DMS79 treated with DMSO at 0.1 percent for 48 hours (cell line): Measurements from ENCODE around the gene RSPH6A.

Source experiments
- DNase-seq: peaks from one replicate; lab custom pipeline; 2025; lab: John Stamatoyannopoulos, UW

RSPH6A gene

DNA sequence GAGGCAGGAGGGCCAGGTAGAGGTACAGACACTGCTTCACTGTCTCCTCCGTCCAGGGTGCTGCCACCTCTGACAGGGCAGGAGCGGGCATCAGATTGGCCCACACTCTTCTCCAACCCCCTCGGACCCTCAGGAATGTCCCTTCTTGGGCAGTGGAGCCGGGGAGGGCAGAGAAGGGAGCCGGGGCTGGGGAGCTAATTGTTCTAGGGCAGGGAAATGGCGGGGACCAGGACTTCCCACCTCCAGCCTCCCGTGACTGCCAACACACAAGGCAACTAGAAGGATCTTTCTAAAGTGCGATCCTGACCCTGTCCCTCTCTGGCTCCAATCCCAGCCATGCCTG lies 10.1 kb upstream of the RSPH6A start:
- no peak for DNase-seq

- DNase-seq: no peak
These were observed 9.6 kb upstream of the RSPH6A start for GRCh38 chr19:45824531-45825262.

DNA sequence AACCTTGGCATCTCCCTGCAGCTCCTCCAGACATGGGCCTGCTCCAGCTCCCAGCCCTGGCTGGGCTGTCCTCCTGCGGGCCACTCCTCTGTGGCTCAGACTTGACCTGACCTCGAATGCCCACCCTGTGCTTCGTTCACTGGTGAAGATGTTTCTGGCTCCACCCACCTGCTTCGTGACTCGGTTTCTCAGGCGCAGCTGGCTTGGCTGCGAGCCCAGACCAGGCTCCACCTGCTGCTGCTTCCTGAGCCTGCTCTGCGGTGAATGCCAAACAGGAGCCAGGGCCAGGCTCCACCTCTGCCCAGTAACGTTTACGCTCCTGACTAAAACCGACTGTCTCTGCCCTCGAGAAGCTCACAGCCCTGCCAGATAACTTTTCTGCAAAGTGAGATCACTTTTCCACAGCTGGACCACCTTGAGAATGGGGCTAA lies 8.9 kb upstream of the RSPH6A start:
- DNase-seq: peak; percentile 72

DNA sequence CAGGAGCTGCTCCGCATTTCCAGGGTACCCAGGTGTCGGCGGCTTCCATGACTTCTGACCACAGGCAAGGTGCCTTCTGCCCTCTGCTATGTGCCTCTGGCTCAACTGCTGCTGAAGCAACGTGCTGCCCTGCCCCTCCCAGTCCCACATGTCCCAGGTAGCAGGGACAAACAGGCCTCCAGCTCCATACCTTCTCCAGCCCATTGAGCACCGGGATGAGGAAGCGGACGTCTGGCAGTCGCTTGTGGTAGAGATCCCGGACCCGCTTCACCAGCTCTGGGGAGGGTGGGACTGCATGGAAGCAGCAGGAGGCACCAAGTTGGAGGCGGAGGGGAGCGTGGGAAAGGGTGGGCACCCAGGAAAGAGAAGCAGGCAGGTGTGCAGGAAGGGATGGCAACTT lies 8.1 kb upstream of the RSPH6A start:
- DNase-seq: no peak

GRCh38 chr19:45822716-45823115 lies 7.6 kb upstream of the RSPH6A start:
- DNase-seq: no peak

DNA sequence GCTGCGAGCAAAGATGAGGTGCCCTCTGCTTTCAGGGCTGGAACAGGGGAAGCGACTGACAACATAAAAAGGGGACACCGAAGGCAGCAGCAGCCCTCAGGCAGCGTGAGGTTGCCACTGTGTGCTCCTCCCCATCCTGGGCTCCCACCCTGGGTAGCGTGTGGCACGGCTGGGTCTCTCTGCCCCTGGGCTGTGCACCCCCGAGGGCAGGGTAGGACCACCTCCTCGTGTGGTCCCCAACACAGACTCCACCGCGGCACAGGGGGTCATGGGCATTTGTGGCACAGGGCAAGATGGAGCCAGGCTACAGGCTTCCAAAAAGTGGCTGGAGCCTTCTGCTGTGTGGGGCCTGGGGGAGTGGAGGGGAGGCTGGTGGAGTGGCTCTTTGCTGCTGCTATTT lies 6.5 kb upstream of the RSPH6A start:
- DNase-seq: no peak

GRCh38 chr19:45821103-45821521 lies 6.0 kb upstream of the RSPH6A start:
- no peak for DNase-seq

DNA sequence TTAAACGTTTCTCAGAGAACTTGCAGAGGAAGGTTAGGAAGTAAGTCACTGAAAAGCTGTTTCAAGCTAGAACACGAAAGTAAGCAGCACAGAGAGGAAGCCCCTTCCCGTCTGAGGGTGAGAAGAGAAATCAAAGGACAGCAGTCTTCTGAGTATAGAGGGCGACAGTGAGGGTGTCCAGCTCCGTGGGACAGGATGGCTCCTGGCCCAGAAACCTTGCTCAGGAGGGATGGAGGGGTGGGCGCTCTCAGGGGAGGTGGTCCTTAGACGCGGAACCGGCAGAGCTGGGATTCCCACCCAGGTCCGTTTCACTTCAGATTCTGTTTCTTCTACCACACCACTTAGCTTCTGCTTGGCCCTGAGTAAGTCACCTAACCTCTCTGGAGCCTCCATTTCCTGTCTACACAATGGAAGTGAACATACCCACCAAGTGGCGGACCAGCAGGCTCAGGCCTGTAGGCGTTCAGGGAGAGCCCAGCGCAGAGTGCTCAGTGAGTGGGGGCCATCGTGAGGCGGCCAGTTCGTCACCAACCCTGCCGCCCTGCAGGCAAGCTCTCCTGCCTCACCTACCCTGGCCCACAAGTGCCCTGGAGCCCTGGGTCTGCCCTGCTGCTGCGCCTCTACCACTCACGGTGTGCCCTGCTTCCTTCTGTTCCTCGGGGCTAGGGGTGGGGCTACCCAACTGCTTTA lies 5.5 kb upstream of the RSPH6A start:
- no peak for DNase-seq

DNA sequence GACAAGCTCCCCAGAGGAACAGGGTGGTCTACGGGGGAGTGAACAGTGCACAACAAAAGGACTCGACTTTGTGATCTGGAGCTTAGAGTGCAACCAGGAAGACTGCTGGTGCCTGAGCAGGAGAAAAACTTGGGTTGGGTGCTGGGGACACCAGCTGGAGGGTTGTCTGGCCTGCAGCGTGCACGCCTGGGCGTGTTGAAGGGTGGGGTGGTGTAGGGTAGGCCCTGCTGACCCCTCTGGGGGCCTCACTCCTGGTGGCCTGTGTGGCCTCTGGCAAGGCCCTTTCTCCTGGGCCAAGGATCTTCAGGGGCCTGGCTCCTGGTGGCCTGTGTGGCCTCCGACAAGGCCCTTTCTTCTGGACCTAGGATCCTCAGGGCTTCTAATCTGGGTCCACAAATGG lies 4.7 kb upstream of the RSPH6A start:
- no peak for DNase-seq

GRCh38 chr19:45817725-45818301 lies 2.7 kb upstream of the RSPH6A start:
- peak; percentile 12 for DNase-seq

- DNase-seq: peak; percentile 57
These were observed 2.1 kb upstream of the RSPH6A start for GRCh38 chr19:45817010-45817724.

- no peak for DNase-seq
These were observed 1.3 kb upstream of the RSPH6A start for GRCh38 chr19:45816236-45817009.

DNA sequence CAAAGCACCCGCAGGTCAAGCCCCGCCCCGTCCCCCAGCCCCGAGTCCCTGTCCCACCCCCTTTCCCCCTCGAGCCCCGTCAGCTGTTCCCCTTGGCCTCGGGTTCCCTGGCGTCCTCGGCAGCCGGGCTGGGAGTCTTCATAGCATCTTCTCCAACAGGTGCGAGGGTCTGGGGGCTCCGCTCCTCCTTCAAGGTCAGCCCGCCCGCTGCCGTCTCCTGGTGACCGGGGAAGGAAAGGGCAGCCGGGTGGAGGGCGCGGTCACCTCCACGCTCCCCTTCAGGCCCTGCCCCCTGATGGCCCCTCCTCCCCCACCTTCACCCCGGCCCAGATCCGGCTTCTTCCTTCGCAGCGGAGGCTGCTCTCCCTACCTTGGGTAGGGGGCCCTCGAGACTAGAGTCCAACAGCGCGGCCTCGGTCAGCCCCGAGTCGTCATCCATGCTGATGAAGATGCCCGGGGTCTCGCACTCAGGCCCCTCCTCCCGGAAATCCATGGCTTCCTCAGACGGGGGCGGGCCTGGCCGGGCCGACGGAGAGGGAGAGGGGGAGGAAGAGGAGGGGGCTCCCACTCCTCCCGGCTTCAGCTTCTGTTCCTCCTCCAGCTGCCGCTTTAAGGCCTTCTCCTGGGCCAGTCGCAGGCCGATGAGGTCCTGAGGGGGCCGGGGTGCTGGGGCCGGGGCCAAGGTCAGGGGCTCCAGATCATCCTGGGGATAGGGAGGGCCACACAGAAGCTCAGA lies 541 bp upstream of the RSPH6A start:
- no peak for DNase-seq

DNA sequence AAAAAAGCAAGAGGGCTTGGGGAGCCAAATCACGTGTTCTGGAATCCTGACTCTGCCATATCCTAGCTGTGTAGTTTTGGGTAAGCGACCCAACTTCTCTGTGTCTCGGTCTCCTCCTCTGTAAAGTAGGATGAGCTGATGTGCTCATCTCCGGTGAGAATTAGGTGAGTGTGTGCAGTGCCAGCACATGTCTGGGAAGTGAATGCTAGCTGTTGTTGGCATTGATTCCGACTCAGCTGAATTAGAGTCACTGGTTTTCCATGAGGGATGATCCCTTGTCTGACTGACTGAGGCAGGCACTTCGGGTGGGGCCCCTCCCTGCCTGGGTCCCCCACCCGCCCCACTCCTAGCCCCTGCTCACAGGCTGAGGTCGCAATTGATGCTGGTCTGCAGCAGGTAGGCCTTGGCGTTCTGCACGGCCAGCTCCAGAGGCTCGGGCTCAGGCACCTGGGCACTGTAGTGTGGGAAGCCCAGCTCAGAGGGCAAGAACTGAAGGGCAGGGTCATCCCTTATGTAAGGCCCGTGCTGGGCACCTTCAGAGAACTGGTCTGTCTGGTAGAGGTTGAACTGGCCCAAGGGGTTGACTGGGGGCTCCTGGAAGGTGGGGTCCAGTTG lies 835 bp downstream of the RSPH6A start:
- DNase-seq: no peak

DNA sequence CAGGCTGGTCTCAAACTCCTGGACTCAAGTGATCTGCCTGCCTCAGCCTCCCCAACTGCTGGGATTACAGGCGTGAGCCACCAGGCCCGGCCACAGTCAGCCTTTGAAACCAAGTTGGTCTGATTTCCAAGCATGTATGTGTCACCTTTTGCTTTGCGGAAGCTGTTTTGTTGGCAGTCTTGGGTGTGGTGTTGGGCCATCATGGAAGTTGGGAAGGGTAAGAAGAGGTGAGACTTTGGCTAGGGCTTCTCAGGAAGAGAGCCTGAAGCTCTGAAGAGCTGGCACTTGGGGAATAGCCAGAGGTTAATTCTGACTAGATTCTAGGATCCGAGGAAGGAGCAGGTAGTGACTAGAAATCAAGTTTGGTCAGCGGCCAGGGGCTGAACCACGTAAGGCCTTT lies 2.8 kb downstream of the RSPH6A start:
- no peak for DNase-seq

- DNase-seq: peak; percentile 84
These were observed 5.4 kb downstream of the RSPH6A start for GRCh38 chr19:45809643-45810159.

DNA sequence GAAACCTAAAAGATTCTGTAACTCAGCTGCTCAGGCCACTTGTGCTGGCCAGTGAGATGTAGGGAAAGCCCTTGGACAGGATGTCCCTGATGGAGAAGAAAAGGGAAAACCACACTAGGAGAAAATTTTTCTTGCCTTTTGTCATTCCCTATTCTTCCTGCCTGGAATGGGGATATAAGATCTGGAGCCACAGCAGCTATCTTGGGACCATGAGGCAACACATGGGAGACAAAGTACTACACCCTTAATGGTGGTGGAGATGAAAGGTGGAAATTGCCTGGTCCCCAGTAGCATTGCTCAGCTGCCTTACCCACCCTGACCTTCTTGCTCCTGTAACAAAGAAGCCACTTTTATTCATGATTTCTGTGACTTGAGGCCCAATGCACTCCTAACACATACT lies 9.4 kb downstream of the RSPH6A start:
- DNase-seq: no peak

DNA sequence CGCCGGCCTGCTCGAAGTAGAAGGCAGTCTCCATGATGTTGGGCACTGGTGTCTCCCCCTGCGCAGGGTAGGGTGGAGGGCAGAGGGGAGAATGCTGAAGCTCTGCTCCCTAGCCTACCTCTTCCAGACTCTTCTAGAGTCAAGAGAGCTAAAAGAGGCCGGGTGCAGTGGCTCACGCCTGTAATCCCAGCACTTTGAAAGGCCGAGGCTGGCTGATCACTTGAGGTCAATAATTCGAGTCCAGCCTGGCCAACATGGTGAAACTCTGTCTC lies 10.2 kb downstream of the RSPH6A start:
- no peak for DNase-seq

DNA sequence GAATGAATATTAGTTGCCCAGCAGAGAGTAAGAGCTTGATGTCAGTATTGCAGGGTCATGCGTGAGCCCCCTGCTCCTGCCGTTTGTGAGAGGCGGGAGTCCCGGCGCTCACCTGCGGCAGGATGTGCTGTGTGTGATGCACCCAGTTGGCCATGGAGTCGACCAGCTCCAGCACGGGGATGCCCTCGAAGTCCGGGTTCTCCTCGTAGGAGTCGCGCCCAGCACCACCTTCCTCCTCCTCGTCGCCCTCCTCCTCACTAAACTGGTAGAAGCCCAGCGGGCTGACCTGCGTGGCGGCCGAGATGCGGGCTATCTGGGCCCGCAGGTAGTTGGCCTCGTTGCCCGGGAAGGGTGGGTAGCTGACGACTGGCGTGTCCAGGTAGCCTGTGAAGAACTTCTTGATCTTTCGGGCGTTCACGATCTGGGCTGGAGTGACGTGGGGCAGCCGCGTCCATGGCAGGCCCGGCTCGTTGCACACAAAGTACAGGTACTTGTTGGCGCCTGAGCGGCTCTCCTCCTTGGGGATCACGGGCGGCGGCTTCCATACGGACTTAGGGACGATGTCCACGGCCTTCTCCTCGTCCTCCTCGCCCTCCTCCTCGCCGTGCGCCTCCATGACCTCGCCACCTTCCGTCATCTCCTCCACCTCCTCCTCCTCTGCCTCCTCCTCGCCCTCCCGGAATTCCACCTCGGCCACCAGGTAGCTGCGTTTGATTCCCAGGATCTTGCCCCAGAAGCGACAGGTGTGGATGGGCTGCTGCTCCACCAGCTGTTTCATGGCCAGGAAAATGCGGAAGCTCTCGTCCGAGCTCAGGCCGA lies 10.8 kb downstream of the RSPH6A start:
- no peak for DNase-seq

GRCh38 chr19:45801603-45802175 lies 13.4 kb downstream of the RSPH6A start:
- DNase-seq: no peak
